MM.1S (cell line): Measurements from ENCODE around the gene TXK.

Experiments used
- DNase-seq: peaks from one replicate; pipeline ENCODE4 v3.0.0-alpha.2; 2015
- H2AFZ ChIP-seq: fragments of 300-600 bp; sonication (generic); 2 replicates; pipeline ENCODE4 v1.6.0; 2016; ENCODE audit warnings: antibody characterized with exemption, low read length
- H3F3A ChIP-seq: fragments of 300-600 bp; sonication (generic); 2 replicates; pipeline ENCODE4 v1.6.1; 2016; ENCODE audit warnings: mild to moderate bottlenecking, antibody characterized with exemption, low read length, moderate library complexity, mixed read lengths; ENCODE audit not compliant: insufficient read depth
- H3K27ac ChIP-seq: fragments of 300-600 bp; sonication (generic); 2 replicates; pipeline ENCODE4 v1.5.1; 2016; ENCODE audit warnings: mild to moderate bottlenecking, low read length
- H3K27me3 ChIP-seq: fragments of 300-600 bp; sonication (generic); replicated peaks from 2 replicates; pipeline ENCODE4 v1.6.0; 2016; ENCODE audit warnings: low read length; ENCODE audit not compliant: insufficient read depth
- H3K36me3 ChIP-seq: fragments of 300-600 bp; sonication (generic); replicated peaks from 2 replicates; pipeline ENCODE4 v1.6.1; 2016; ENCODE audit warnings: mild to moderate bottlenecking, low read length, mixed read lengths; ENCODE audit not compliant: insufficient read depth
- H3K4me1 ChIP-seq: fragments of 300-600 bp; sonication (generic); 2 replicates; pipeline ENCODE4 v1.6.1; 2016; ENCODE audit warnings: low read length, mixed read lengths
- H3K4me2 ChIP-seq: fragments of 300-600 bp; sonication (generic); 2 replicates; pipeline ENCODE4 v1.6.0; 2016; ENCODE audit warnings: low read depth, low read length
- H3K4me3 ChIP-seq: fragments of 300-600 bp; sonication (generic); 2 replicates; pipeline ENCODE4 v1.5.1; 2016; ENCODE audit warnings: low read length, mixed read lengths
- H3K79me2 ChIP-seq: fragments of 300-600 bp; sonication (generic); 2 replicates; pipeline ENCODE4 v1.6.1; 2016; ENCODE audit warnings: mixed run types, low read length, mixed read lengths
- H3K9ac ChIP-seq: fragments of 300-600 bp; sonication (generic); 2 replicates; pipeline ENCODE4 v1.6.1; 2016; ENCODE audit warnings: low read length, mixed read lengths
- H3K9me2 ChIP-seq: fragments of 300-600 bp; sonication (generic); replicated peaks from 2 replicates; pipeline ENCODE4 v1.6.1; 2016; ENCODE audit warnings: mild to moderate bottlenecking, low read length, mixed read lengths; ENCODE audit not compliant: insufficient read depth
- H3K9me3 ChIP-seq: fragments of 300-600 bp; sonication (generic); replicated peaks from 2 replicates; pipeline ENCODE4 v1.6.1; 2016; ENCODE audit warnings: mild to moderate bottlenecking, low read length, mixed read lengths; ENCODE audit not compliant: insufficient read depth
- H4K20me1 ChIP-seq: fragments of 300-600 bp; sonication (generic); 2 replicates; pipeline ENCODE4 v1.6.1; 2016; ENCODE audit warnings: mild to moderate bottlenecking, low read length, moderate library complexity, mixed read lengths; ENCODE audit not compliant: insufficient read depth
- EZH2 ChIP-seq: fragments of 300-600 bp; sonication (generic); optimal IDR thresholded peaks from 2 replicates; pipeline ENCODE3; 2017; ENCODE audit warnings: low read depth, mild to moderate bottlenecking, antibody characterized with exemption, low read length, mixed read lengths
- EZH2phosphoT487 ChIP-seq: fragments of 300-600 bp; sonication (generic); IDR thresholded peaks from 2 replicates; pipeline ENCODE4 v1.6.1; 2018; ENCODE audit warnings: antibody characterized with exemption, low read length
- TF ChIP-seq, protein P1 (sequence below): fragments of 300-600 bp; sonication (generic); IDR thresholded peaks from 2 replicates; pipeline ENCODE4 v1.5.1; 2016; ENCODE audit warnings: antibody characterized with exemption, low read length, mixed read lengths

Gene TXK

DNA sequence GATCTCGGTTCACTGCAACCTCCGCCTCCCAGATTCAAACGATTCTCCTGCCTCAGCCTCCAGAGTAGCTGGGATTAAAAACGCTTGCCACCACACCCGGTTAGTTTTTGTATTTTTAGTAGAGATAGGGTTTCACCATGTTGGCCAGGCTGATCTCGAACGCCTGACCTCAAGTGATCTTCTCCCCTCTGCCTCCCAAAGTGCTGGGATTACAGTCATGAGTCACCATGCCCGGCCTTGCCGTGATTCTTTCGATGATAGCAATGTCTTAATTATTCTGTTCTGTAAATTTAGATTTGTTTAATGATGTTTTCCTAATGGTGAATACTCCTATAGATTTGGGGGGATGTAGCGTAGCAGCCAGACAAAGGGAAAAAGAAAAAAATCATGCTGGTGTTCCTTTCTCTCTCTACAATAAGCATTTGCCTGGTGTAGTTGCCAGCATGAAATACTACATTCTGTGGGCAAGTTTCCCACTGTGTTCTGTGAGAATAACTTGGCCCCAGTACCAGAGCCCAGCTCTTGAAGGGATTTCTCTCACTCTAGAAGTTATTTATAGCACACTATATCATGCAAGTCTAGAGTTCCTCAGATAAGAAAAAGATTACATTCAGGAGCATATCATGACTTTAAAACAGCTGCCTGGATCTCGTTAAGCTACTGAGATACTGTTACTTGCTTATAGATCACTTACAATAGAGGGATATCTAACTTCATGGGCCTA lies 102.1 kb downstream of the TXK start:
- H3K4me2 ChIP-seq, result no peak overlapping the region
- peaks cover 4% of the 10 kb centered on the region; the same call in 1 of the 2 replicates for H3K4me1 ChIP-seq
- H3K9me3 ChIP-seq, result no peaks in the 10 kb centered on the region

DNA sequence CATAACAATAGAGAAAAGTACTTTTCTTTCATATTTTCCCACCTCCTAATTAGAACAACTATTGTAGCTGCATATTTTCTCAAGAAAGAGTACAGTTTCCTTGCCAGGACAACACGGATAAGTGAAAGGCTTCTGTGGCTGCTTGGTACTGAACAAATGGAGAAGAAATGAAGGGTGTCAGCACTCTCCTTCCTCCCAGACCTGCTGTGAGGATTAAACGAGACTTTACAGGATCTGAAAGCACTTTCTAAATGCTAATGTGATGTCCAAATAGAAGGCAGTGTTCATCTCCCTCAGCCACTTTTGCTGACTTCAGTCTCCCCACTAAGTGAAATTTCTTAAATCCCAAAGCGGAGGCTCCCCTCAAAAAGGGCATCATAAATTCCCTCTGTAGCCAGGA lies 103.6 kb downstream of the TXK start:
- Histone ChIP-seq H3K9me2 (no peaks in the 10 kb centered on the region), H3K27ac (no peak overlapping the region), H3K9me3 (no peaks in the 10 kb centered on the region), H3K79me2 (no peaks in the 10 kb centered on the region), H2AFZ (no peak overlapping the region), H3K27me3 (peaks cover 19% of the 10 kb centered on the region), H3K4me2 (no peak overlapping the region), H3K9ac (no peak overlapping the region), H3K4me3 (no peak overlapping the region), H3K36me3 (no peaks in the 10 kb centered on the region), H3F3A (no peaks in the 10 kb centered on the region), H4K20me1 (no peaks in the 10 kb centered on the region), H3K4me1 (no peaks in the 10 kb centered on the region)
- TF ChIP-seq EZH2, result no peak
- no peak for TF ChIP-seq EZH2phosphoT487
- TF ChIP-seq, protein P1, sequence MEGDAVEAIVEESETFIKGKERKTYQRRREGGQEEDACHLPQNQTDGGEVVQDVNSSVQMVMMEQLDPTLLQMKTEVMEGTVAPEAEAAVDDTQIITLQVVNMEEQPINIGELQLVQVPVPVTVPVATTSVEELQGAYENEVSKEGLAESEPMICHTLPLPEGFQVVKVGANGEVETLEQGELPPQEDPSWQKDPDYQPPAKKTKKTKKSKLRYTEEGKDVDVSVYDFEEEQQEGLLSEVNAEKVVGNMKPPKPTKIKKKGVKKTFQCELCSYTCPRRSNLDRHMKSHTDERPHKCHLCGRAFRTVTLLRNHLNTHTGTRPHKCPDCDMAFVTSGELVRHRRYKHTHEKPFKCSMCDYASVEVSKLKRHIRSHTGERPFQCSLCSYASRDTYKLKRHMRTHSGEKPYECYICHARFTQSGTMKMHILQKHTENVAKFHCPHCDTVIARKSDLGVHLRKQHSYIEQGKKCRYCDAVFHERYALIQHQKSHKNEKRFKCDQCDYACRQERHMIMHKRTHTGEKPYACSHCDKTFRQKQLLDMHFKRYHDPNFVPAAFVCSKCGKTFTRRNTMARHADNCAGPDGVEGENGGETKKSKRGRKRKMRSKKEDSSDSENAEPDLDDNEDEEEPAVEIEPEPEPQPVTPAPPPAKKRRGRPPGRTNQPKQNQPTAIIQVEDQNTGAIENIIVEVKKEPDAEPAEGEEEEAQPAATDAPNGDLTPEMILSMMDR, result no peak
- DNase-seq, result no peak

More for the DNA sequence above, 102.1 kb downstream of the TXK start:
- Histone ChIP-seq H3K36me3 (no peaks in the 10 kb centered on the region), H3K27me3 (peaks cover 31% of the 10 kb centered on the region), H3K9me2 (no peaks in the 10 kb centered on the region), H3K4me3 (no peak overlapping the region), H4K20me1 (no peaks in the 10 kb centered on the region; the same call in 1 of the 2 replicates), H3K27ac (no peak overlapping the region), H3K79me2 (no peaks in the 10 kb centered on the region), H3F3A (no peaks in the 10 kb centered on the region), H2AFZ (no peak overlapping the region), H3K9ac (no peak overlapping the region)
- TF ChIP-seq EZH2 (no peak), EZH2phosphoT487 (no peak)
- TF ChIP-seq, protein P1, result no peak
- DNase-seq, result no peak

DNA sequence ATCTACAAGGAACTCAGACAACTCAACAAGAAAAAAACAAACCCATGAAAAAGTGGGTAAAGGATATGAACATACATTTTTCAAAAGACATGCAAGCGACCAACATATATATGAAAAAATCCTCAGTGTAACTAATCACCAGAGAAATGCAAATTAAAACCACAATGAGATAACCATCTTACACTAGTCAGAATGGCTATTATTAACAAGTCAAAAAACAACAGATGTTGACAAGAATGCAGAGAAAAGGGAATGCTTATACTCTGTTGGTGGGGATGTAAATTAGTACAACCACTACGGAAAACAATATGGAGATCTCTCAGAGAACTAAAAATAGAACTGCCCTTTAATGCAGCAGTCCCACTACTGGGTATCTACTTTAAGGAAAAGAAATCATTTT lies 105.4 kb downstream of the TXK start:
- Histone ChIP-seq H2AFZ (no peak overlapping the region), H3K9me3 (no peaks in the 10 kb centered on the region), H3K27me3 (peaks cover 13% of the 10 kb centered on the region; the same call in 1 of the 2 replicates), H3K79me2 (no peaks in the 10 kb centered on the region), H3K27ac (no peak overlapping the region), H3K4me2 (no peak overlapping the region), H3F3A (no peaks in the 10 kb centered on the region), H3K36me3 (no peaks in the 10 kb centered on the region), H4K20me1 (no peaks in the 10 kb centered on the region), H3K4me1 (no peaks in the 10 kb centered on the region), H3K9ac (no peak overlapping the region), H3K4me3 (no peak overlapping the region), H3K9me2 (no peaks in the 10 kb centered on the region)
- no peak for DNase-seq
- TF ChIP-seq, protein P1, result no peak
- TF ChIP-seq EZH2phosphoT487, result no peak
- TF ChIP-seq EZH2, result no peak
